ENCODE results near the gene ANKRD23.
"Not testable (repeated sequence)": the region's sequence is repeated elsewhere in the genome, so short reads cannot be mapped to it uniquely, and the experiment has no call there.

Gene ANKRD23

GRCh38 chr2:96863575-96864342 is 19.9 kb upstream of the ANKRD23 start:
- Histone ChIP-seq H3K9ac (ENCODE audit: low read length) (no peak overlapping the region), H2AFZ (ENCODE audit: low read length) (no peak overlapping the region), H3K4me2 (ENCODE audit: low read length) (no peak overlapping the region), H3K9me2 (ENCODE audit: low read depth, low read length) (no peaks in the 10 kb centered on the region), H3K27me3 (ENCODE audit: insufficient read depth, low read length) (0 out of 2 replicates have a peak, but pooled peaks cover 18% of the 10 kb centered on the region), H3K79me2 (ENCODE audit: insufficient read depth, low read length) (no peaks in the 10 kb centered on the region), H3K4me1 (ENCODE audit: insufficient read depth, low read length, severe bottlenecking) (peaks cover 22% of the 10 kb centered on the region), H3K4me3 (ENCODE audit: low read depth, low read length, poor library complexity, severe bottlenecking) (no peak overlapping the region), H4K20me1 (ENCODE audit: insufficient read depth, low read length) (no peaks in the 10 kb centered on the region), H3F3A (ENCODE audit: insufficient read depth, low read length) (no peaks in the 10 kb centered on the region), H3K9me3 (ENCODE audit: low read length) (no peaks in the 10 kb centered on the region), H3K27ac (ENCODE audit: low read depth, low read length, poor library complexity, severe bottlenecking) (no peak overlapping the region), H3K36me3 (ENCODE audit: insufficient read depth, low read length) (no peaks in the 10 kb centered on the region)
- TF ChIP-seq CTCF (IDR thresholded peaks at IDR 0.05; ENCODE audit: low read length) = no peak
- no peak for TF ChIP-seq EZH2 (IDR thresholded peaks at IDR 0.05; ENCODE audit: borderline replicate concordance, low read length)

GRCh38 chr2:96863056-96863455 is 19.2 kb upstream of the ANKRD23 start:
- Histone ChIP-seq H3K4me1 (ENCODE audit: insufficient read depth, low read length, severe bottlenecking) (peaks cover 21% of the 10 kb centered on the region), H3K27me3 (ENCODE audit: insufficient read depth, low read length) (0 out of 2 replicates have a peak, but pooled peaks cover 14% of the 10 kb centered on the region)
- H4K20me1 ChIP-seq (ENCODE audit: insufficient read depth, low read length); H3K4me2 ChIP-seq (ENCODE audit: low read length); H3K9me2 ChIP-seq (ENCODE audit: low read depth, low read length); H3K4me3 ChIP-seq (ENCODE audit: low read depth, low read length, poor library complexity, severe bottlenecking); H3K36me3 ChIP-seq (ENCODE audit: insufficient read depth, low read length); H3K9me3 ChIP-seq (ENCODE audit: low read length); H3K79me2 ChIP-seq (ENCODE audit: insufficient read depth, low read length); H3K9ac ChIP-seq (ENCODE audit: low read length); H2AFZ ChIP-seq (ENCODE audit: low read length); H3F3A ChIP-seq (ENCODE audit: insufficient read depth, low read length); H3K27ac ChIP-seq (ENCODE audit: low read depth, low read length, poor library complexity, severe bottlenecking): not testable (repeated sequence)

- no peak overlapping the region for H2AFZ ChIP-seq (ENCODE audit: low read length)
- no peaks in the 10 kb centered on the region for H3K9me2 ChIP-seq (ENCODE audit: low read depth, low read length)
- no peak overlapping the region for H3K9ac ChIP-seq (ENCODE audit: low read length)
- no peaks in the 10 kb centered on the region for H3K9me3 ChIP-seq (ENCODE audit: low read length)
- H4K20me1 ChIP-seq (ENCODE audit: insufficient read depth, low read length) = no peaks in the 10 kb centered on the region
- 0 out of 2 replicates have a peak, but pooled peaks cover 7% of the 10 kb centered on the region for H3K27me3 ChIP-seq (ENCODE audit: insufficient read depth, low read length)
- no peak for TF ChIP-seq EZH2 (IDR thresholded peaks at IDR 0.05; ENCODE audit: borderline replicate concordance, low read length)
- TF ChIP-seq CTCF (IDR thresholded peaks at IDR 0.05; ENCODE audit: low read length) = no peak
- H3K4me2 ChIP-seq (ENCODE audit: low read length) = no peak overlapping the region
- H3K36me3 ChIP-seq (ENCODE audit: insufficient read depth, low read length) = no peaks in the 10 kb centered on the region
- H3K4me1 ChIP-seq (ENCODE audit: insufficient read depth, low read length, severe bottlenecking) = peaks cover 17% of the 10 kb centered on the region
- no peaks in the 10 kb centered on the region for H3K79me2 ChIP-seq (ENCODE audit: insufficient read depth, low read length)
- no peaks in the 10 kb centered on the region for H3F3A ChIP-seq (ENCODE audit: insufficient read depth, low read length)
- H3K27ac ChIP-seq (ENCODE audit: low read depth, low read length, poor library complexity, severe bottlenecking) = no peak overlapping the region
- H3K4me3 ChIP-seq (ENCODE audit: low read depth, low read length, poor library complexity, severe bottlenecking) = no peak overlapping the region
Measured at GRCh38 chr2:96861074-96861473, 17.3 kb upstream of the ANKRD23 start.

Data from OCI-LY1 (cell line).